Upper lobe of right lung (tissue), 1 donor: ENCODE measurements around the gene GALNT2. TPM values are rescaled to one million over a fixed set of nuclear protein-coding genes. Genes with fewer than 3 reads are reported as not detected.

ENCODE experiments used
- ATAC-seq: fragments of 200-7000 bp; cut with Tn5 transposase; one replicate; pipeline ENCODE4 v1.9.1; 2020; ENCODE audit warnings: mild to moderate bottlenecking, moderate library complexity
- DNase-seq: peaks from one replicate; pipeline ENCODE4 v3.0.0-alpha.2; 2020
- H3K27ac ChIP-seq: fragments of 200-600 bp; one replicate; pipeline ENCODE4 v1.8.0; 2022
- H3K27me3 ChIP-seq: fragments of 200-600 bp; one replicate; pipeline ENCODE4 v1.8.0; 2022; ENCODE audit warnings: mild to moderate bottlenecking
- H3K36me3 ChIP-seq: fragments of 200-600 bp; one replicate; pipeline ENCODE4 v1.8.0; 2022
- H3K4me1 ChIP-seq: fragments of 200-600 bp; one replicate; pipeline ENCODE4 v1.8.0; 2022
- H3K4me3 ChIP-seq: fragments of 200-600 bp; one replicate; pipeline ENCODE4 v1.8.0; 2022; ENCODE audit warnings: mild to moderate bottlenecking
- H3K9me3 ChIP-seq: fragments of 200-600 bp; one replicate; pipeline ENCODE4 v1.8.0; 2022
- intact Hi-C: fragments of 100-400 bp; cut with DNase I; formaldehyde crosslinking; loops from one replicate; pipeline ENCODE4 v1.11.0; 2022
- total RNA-seq: library from RNA; stranded (reverse); fragmentation: NEBNext Ultra II Directional; extraction: Animal tissue kit (Norgen Biotek cat#: 25700); gene quantifications from one replicate; pipeline ENCODE4 v1.2.1, GENCODE V29; 2021
- TF ChIP-seq, protein P1 (sequence below): fragments of 200-600 bp; IDR thresholded peaks from one replicate; pipeline ENCODE4 v1.8.0; 2022; ENCODE audit warnings: antibody characterized with exemption
- donor health status: DM: no; HTN: yes; CAD: no; lungs with severe emphysema.

Gene GALNT2
- total RNA-seq, 1 donor from 2014 or later = 55.1 TPM

DNA sequence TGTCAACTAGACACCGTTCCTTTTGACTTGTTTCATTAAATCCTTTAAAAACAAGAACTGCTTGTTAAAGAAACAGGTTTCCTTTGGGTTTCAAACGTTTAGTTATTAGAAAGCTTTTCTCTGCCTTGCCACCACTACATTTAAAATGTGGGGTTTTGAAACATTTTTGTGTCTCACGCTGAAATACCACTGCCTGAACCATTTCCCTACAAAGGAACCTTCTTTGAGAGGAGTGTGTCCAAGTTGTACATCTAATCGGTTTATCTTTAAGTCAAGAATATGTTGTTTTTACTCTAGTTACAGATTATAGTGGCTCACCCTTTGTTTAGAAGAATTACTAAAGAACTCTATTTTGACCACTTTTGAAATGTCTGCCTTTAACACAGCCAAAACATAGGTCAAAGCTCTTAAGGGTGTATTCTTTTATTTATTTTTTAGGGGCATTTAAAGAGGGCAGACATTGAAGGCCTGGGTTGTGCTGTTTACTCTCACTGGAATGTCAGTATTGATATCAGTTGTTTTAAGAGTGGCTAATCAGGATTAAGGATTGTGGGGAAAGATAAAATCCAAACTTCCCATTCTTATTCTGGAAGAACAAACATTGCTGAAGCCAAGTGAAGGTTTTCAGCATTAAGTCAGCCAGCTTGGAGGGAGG, 143.4 kb downstream of the GALNT2 start:
- intact Hi-C loops = no loop called here
- no peak for ATAC-seq
- H3K9me3 ChIP-seq = no peaks in the 10 kb centered on the region
- no peaks in the 10 kb centered on the region for H3K36me3 ChIP-seq
- H3K4me1 ChIP-seq = peaks cover 48% of the 10 kb centered on the region
- TF ChIP-seq, protein P1, sequence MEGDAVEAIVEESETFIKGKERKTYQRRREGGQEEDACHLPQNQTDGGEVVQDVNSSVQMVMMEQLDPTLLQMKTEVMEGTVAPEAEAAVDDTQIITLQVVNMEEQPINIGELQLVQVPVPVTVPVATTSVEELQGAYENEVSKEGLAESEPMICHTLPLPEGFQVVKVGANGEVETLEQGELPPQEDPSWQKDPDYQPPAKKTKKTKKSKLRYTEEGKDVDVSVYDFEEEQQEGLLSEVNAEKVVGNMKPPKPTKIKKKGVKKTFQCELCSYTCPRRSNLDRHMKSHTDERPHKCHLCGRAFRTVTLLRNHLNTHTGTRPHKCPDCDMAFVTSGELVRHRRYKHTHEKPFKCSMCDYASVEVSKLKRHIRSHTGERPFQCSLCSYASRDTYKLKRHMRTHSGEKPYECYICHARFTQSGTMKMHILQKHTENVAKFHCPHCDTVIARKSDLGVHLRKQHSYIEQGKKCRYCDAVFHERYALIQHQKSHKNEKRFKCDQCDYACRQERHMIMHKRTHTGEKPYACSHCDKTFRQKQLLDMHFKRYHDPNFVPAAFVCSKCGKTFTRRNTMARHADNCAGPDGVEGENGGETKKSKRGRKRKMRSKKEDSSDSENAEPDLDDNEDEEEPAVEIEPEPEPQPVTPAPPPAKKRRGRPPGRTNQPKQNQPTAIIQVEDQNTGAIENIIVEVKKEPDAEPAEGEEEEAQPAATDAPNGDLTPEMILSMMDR = no peak
- no peak for DNase-seq
- H3K4me3 ChIP-seq = no peak overlapping the region
- H3K27me3 ChIP-seq = no peaks in the 10 kb centered on the region
- H3K27ac ChIP-seq = peak overlapping the region; percentile 43

GRCh38 chr1:230210981-230211336, 143.9 kb downstream of the GALNT2 start:
- ATAC-seq (no peak), DNase-seq (no peak)
- Histone ChIP-seq H3K9me3 (no peaks in the 10 kb centered on the region), H3K4me3 (no peak overlapping the region), H3K36me3 (no peaks in the 10 kb centered on the region), H3K27me3 (no peaks in the 10 kb centered on the region), H3K27ac (peak overlapping the region; percentile 43), H3K4me1 (peaks cover 47% of the 10 kb centered on the region)
- intact Hi-C loops = no loop called here
- TF ChIP-seq, protein P1 = no peak

DNA sequence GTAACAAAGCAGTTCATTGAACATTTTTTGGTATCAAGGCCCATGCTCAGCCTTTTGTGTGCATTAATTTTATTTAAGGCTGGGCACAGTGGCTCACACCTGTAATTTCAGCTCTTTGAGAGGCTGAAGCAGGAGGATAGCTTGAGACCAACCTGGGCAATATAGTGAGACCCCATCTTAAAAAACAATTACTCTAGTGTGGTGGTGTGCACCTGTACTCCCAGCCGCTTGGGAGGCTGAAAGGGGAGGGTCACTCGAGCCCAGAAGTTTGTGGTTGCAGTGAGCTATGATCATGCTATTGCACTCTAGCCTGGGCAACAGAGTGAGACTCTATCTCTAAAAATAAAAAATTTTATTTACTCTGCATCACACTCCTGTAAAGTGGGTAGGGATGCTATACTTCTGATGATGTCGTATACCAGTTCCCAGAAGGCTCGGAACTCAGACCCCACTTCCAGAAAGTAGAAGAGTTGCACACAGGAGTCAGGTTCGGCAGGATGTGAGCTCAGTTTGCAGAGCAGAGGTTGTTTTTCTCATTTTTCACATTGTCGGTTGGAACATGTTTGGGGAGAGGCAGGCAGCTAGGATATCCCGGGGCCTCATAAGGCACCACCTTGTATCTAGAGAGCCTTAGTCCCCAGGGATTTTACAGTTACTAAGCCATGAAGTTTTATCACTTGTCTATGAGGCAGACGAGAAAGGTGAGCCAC, 144.6 kb downstream of the GALNT2 start:
- peaks cover 47% of the 10 kb centered on the region for H3K4me1 ChIP-seq
- DNase-seq (no peak), ATAC-seq (no peak)
- TF ChIP-seq, protein P1 = no peak
- H3K9me3 ChIP-seq = no peaks in the 10 kb centered on the region
- no peaks in the 10 kb centered on the region for H3K27me3 ChIP-seq
- H3K27ac ChIP-seq = peak overlapping the region; percentile 43
- H3K4me3 ChIP-seq = no peak overlapping the region
- no peaks in the 10 kb centered on the region for H3K36me3 ChIP-seq
- intact Hi-C loops = no loop called here

DNA sequence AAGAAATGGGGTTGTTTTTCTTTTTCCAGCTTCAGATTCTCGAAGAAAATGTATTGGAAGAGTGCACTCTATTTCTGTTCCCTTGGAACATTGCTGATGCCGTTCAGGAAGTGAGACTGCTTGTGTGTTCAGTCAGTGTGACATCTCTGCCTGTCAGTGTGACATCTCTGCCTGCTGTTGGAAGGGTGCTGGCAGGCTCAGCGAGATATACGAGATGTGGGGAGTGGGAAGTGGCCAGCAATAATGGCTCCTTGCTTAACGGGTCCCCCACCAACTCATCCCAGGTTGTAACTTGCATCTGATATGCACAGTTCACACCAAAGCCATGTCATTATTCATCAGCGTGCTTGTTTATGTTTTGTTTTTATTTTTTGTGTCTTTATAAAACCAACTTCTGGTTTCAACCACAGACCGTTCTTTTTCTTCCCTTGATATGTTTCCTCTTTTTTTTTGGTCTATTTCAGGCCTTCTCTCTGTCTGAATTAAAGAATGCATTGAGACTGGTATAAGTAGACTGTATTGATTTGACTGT, 145.4 kb downstream of the GALNT2 start:
- TF ChIP-seq, protein P1 = no peak
- Histone ChIP-seq H3K27ac (peak overlapping the region; percentile 28), H3K27me3 (no peaks in the 10 kb centered on the region), H3K4me3 (no peak overlapping the region), H3K9me3 (no peaks in the 10 kb centered on the region), H3K4me1 (peaks cover 47% of the 10 kb centered on the region), H3K36me3 (no peaks in the 10 kb centered on the region)
- peak; percentile 13 for ATAC-seq
- no peak for DNase-seq
- intact Hi-C loops = no loop called here

- Histone ChIP-seq H3K27ac (peak overlapping the region; percentile 25), H3K4me1 (peaks cover 46% of the 10 kb centered on the region)
- no peak for DNase-seq
These were observed 148.0 kb downstream of the GALNT2 start for GRCh38 chr1:230215031-230215430.

More at GRCh38 chr1:230215031-230215430, 148.0 kb downstream of the GALNT2 start:
- peak; percentile 90 for ATAC-seq
- Histone ChIP-seq H3K36me3 (no peaks in the 10 kb centered on the region), H3K27me3 (no peaks in the 10 kb centered on the region), H3K9me3 (no peaks in the 10 kb centered on the region), H3K4me3 (no peak overlapping the region)
- TF ChIP-seq, protein P1 = peak; percentile 54
- intact Hi-C loops = no loop called here
